Measurements from ENCODE around the gene MXRA8. TPM values are rescaled to one million over a fixed set of nuclear protein-coding genes. Genes with fewer than 3 reads are reported as not detected.
A peak's percentile ranks its signal among the peaks of the same experiment; 100 is the strongest.

The MXRA8 gene
- total RNA-seq, 1 experiment from 2014 or later: 5.0 TPM

- Histone ChIP-seq H3K4me3 (ENCODE audit: low read depth, low read length) (no peak overlapping the region), H3K9me3 (no peaks in the 10 kb centered on the region), H3K4me1 (peaks cover 14% of the 10 kb centered on the region), H3K27me3 (replicated peaks; ENCODE audit: control insufficient read depth, insufficient read depth, low read length) (no peaks in the 10 kb centered on the region), H3K36me3 (ENCODE audit: control insufficient read depth, insufficient read depth, low read length) (no peaks in the 10 kb centered on the region; the same call in none of the 2 replicates)
- Mint-ChIP-seq H3K27me3 (ENCODE audit: insufficient read depth, unreplicated experiment) (no peaks in the 10 kb centered on the region), H3K9me3 (ENCODE audit: unreplicated experiment) (no peaks in the 10 kb centered on the region), H3K27ac (ENCODE audit: unreplicated experiment) (no peak overlapping the region), H3K4me1 (ENCODE audit: low read depth, unreplicated experiment) (no peaks in the 10 kb centered on the region), H3K36me3 (ENCODE audit: insufficient read depth, unreplicated experiment) (peaks cover 25% of the 10 kb centered on the region), H3K4me3 (ENCODE audit: unreplicated experiment) (no peak overlapping the region)
- no TSS peak for BruUV-seq (replicated peaks)
- CTCF ChIA-PET: no interaction called here
- no peak for DNase-seq
- POLR2A ChIA-PET: no interaction called here
- peak in 1 of 2 experiments; percentile 29 for TF ChIP-seq CTCF (IDR thresholded peaks at IDR 0.05; ENCODE audit: insufficient read depth in 1 of 2, low read depth in 1 of 2, low read length in 1 of 2, severe bottlenecking in 1 of 2, unreplicated experiment in 1 of 2)
- intact Hi-C loops (cut with micrococcal nuclease; ENCODE audit: unreplicated experiment): loop anchor here (10.0 kb wide), 1 partner anchor 160 kb away; no protein-coding TSS in a partner anchor
Measured at GRCh38 chr1:1344655-1345361, 13.5 kb downstream of the MXRA8 start.

GRCh38 chr1:1343811-1344421 is 14.4 kb downstream of the MXRA8 start:
- BruUV-seq (replicated peaks): no TSS peak
- Histone ChIP-seq H3K4me3 (ENCODE audit: low read depth, low read length) (no peak overlapping the region), H3K36me3 (ENCODE audit: control insufficient read depth, insufficient read depth, low read length) (no peaks in the 10 kb centered on the region; the same call in none of the 2 replicates), H3K27me3 (replicated peaks; ENCODE audit: control insufficient read depth, insufficient read depth, low read length) (no peaks in the 10 kb centered on the region), H3K4me1 (peaks cover 14% of the 10 kb centered on the region), H3K9me3 (no peaks in the 10 kb centered on the region)
- no peak for TF ChIP-seq CTCF (IDR thresholded peaks at IDR 0.05; ENCODE audit: insufficient read depth in 1 of 2, low read depth in 1 of 2, low read length in 1 of 2, severe bottlenecking in 1 of 2, unreplicated experiment in 1 of 2)
- Mint-ChIP-seq H3K4me3 (ENCODE audit: unreplicated experiment) (no peak overlapping the region), H3K9me3 (ENCODE audit: unreplicated experiment) (no peaks in the 10 kb centered on the region), H3K27me3 (ENCODE audit: insufficient read depth, unreplicated experiment) (no peaks in the 10 kb centered on the region), H3K4me1 (ENCODE audit: low read depth, unreplicated experiment) (no peaks in the 10 kb centered on the region), H3K36me3 (ENCODE audit: insufficient read depth, unreplicated experiment) (peaks cover 27% of the 10 kb centered on the region), H3K27ac (ENCODE audit: unreplicated experiment) (no peak overlapping the region)
- POLR2A ChIA-PET: no interaction called here
- no peak for DNase-seq
- CTCF ChIA-PET: no interaction called here
- intact Hi-C loops (cut with micrococcal nuclease; ENCODE audit: unreplicated experiment): loop anchor here (10.0 kb wide), 1 partner anchor 161 kb away; no protein-coding TSS in a partner anchor

DNA sequence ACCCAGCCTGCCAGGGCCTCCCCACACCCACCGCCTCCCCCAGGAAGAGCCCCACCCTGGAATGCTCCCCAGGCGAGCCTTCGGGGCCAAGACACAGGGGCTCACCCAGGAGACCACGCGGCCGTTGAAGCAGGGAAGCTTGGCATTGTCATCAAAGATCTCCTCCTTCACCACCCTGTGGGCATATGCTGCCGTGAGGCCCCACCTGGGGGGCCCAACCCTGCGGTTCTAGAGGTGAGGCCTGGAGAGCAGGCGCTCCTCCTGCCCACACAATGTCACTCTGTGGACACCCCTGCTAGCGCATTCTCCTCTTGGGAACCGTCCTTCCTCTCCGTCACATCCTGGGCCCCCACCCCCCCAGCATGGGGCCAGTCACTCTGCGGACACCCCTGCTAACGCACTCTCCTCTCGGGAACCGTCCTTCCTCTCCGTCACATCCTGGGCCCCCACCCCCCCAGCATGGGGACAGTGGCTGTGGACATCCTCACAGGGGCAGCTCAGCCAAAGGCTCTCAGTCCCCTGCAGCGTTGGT is 15.7 kb downstream of the MXRA8 start:
- Mint-ChIP-seq H3K27me3 (ENCODE audit: insufficient read depth, unreplicated experiment) (no peaks in the 10 kb centered on the region), H3K4me3 (ENCODE audit: unreplicated experiment) (no peak overlapping the region), H3K36me3 (ENCODE audit: insufficient read depth, unreplicated experiment) (peaks cover 28% of the 10 kb centered on the region), H3K9me3 (ENCODE audit: unreplicated experiment) (no peaks in the 10 kb centered on the region), H3K4me1 (ENCODE audit: low read depth, unreplicated experiment) (no peaks in the 10 kb centered on the region), H3K27ac (ENCODE audit: unreplicated experiment) (no peak overlapping the region)
- DNase-seq: no peak
- intact Hi-C loops (cut with micrococcal nuclease; ENCODE audit: unreplicated experiment): loop anchor here (10.0 kb wide), 1 partner anchor 162 kb away; no protein-coding TSS in a partner anchor
- Histone ChIP-seq H3K36me3 (ENCODE audit: control insufficient read depth, insufficient read depth, low read length) (no peaks in the 10 kb centered on the region; the same call in none of the 2 replicates), H3K9me3 (no peaks in the 10 kb centered on the region), H3K4me3 (ENCODE audit: low read depth, low read length) (no peak overlapping the region), H3K4me1 (peaks cover 9% of the 10 kb centered on the region), H3K27me3 (replicated peaks; ENCODE audit: control insufficient read depth, insufficient read depth, low read length) (no peaks in the 10 kb centered on the region)
- POLR2A ChIA-PET: no interaction called here
- CTCF ChIA-PET: no interaction called here
- TF ChIP-seq CTCF (IDR thresholded peaks at IDR 0.05; ENCODE audit: insufficient read depth in 1 of 2, low read depth in 1 of 2, low read length in 1 of 2, severe bottlenecking in 1 of 2, unreplicated experiment in 1 of 2): no peak
- no TSS peak for BruUV-seq (replicated peaks)
